Measurements from ENCODE around the gene LMO3. TPM values are rescaled to one million over a fixed set of nuclear protein-coding genes. Genes with fewer than 3 reads are reported as not detected.

Gene LMO3
- total RNA-seq, 1 donor from 2014 or later: 1.6 TPM

DNA sequence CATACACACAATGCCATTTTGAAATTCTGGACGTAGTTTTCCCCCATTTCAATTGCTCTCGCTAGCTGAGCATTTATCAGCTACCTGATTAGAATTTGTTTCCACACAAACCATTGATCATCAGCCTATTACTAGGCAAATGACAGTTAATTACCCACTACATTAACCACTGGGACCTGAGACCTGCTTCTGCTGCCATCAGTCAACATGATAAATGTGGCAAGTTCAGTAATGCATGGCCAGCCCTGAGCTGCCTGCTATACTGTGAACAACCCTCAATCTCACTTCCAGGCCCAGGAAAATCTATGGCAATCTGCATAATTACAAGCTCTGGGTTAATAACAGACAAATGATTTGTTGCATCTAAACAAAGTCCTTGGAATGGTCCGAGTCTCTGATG lies 43.5 kb downstream of the LMO3 start:
- TF ChIP-seq, protein P1, sequence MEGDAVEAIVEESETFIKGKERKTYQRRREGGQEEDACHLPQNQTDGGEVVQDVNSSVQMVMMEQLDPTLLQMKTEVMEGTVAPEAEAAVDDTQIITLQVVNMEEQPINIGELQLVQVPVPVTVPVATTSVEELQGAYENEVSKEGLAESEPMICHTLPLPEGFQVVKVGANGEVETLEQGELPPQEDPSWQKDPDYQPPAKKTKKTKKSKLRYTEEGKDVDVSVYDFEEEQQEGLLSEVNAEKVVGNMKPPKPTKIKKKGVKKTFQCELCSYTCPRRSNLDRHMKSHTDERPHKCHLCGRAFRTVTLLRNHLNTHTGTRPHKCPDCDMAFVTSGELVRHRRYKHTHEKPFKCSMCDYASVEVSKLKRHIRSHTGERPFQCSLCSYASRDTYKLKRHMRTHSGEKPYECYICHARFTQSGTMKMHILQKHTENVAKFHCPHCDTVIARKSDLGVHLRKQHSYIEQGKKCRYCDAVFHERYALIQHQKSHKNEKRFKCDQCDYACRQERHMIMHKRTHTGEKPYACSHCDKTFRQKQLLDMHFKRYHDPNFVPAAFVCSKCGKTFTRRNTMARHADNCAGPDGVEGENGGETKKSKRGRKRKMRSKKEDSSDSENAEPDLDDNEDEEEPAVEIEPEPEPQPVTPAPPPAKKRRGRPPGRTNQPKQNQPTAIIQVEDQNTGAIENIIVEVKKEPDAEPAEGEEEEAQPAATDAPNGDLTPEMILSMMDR (IDR thresholded peaks at IDR 0.05): no peak
- H3K4me3 Mint-ChIP-seq (ENCODE audit: unreplicated experiment): no peak overlapping the region
- H3K36me3 Mint-ChIP-seq (ENCODE audit: unreplicated experiment): no peaks in the 10 kb centered on the region
- H3K27ac Mint-ChIP-seq (ENCODE audit: unreplicated experiment): no peak overlapping the region
- H3K27me3 Mint-ChIP-seq (ENCODE audit: unreplicated experiment): no peaks in the 10 kb centered on the region
- H3K9me3 Mint-ChIP-seq (ENCODE audit: unreplicated experiment): no peaks in the 10 kb centered on the region
- H3K4me1 Mint-ChIP-seq (ENCODE audit: unreplicated experiment): no peaks in the 10 kb centered on the region
- DNase-seq (ENCODE audit: extremely low spot score, unreplicated experiment): no peak

DNA sequence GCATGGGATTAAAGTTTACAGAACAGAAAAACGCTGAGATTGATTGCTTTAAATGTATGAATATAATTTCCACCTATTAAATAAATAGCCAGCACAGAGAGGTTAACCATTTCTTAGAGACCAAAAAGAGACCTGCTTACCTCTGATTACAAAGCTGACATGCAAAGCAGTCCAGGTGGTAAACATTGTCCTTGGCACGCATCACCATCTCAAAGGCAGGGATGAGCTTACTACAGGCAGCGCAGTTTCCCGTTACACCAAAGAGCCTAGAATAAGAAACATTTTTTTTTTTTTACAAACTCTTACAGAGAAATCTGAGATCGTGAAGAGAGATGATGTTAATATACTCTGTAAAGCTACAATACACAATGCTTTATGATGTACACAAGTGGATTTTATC lies 45.7 kb downstream of the LMO3 start:
- Mint-ChIP-seq H3K27ac (ENCODE audit: unreplicated experiment) (no peak overlapping the region), H3K9me3 (ENCODE audit: unreplicated experiment) (no peaks in the 10 kb centered on the region), H3K4me3 (ENCODE audit: unreplicated experiment) (no peak overlapping the region), H3K27me3 (ENCODE audit: unreplicated experiment) (peaks cover 3% of the 10 kb centered on the region), H3K36me3 (ENCODE audit: unreplicated experiment) (no peaks in the 10 kb centered on the region), H3K4me1 (ENCODE audit: unreplicated experiment) (no peaks in the 10 kb centered on the region)
- TF ChIP-seq, protein P1 (IDR thresholded peaks at IDR 0.05): no peak
- DNase-seq (ENCODE audit: extremely low spot score, unreplicated experiment): no peak

DNA sequence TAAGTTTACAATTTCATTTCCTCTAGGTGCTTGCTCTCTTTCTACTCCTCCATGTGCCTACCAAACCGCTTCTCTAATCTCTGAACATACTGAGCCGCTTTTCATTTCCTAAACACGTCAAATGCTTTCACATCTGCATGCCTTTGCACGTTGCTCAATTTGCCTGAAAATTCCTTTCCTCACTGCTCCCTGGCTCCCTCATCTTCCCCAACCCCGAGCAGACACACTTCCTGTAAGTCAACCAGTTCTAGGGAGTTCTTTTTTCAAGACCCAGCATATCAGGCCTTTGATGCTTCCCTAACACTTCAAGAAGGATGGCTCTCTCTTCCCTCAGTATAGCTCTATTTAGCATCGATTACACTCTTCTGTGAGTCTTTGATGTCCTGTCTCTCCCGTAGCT lies 50.3 kb downstream of the LMO3 start:
- TF ChIP-seq, protein P1 (IDR thresholded peaks at IDR 0.05): no peak
- no peak overlapping the region for H3K27ac Mint-ChIP-seq (ENCODE audit: unreplicated experiment)
- no peaks in the 10 kb centered on the region for H3K9me3 Mint-ChIP-seq (ENCODE audit: unreplicated experiment)
- H3K27me3 Mint-ChIP-seq (ENCODE audit: unreplicated experiment): peaks cover 3% of the 10 kb centered on the region
- no peak overlapping the region for H3K4me3 Mint-ChIP-seq (ENCODE audit: unreplicated experiment)
- no peak for DNase-seq (ENCODE audit: extremely low spot score, unreplicated experiment)
- H3K36me3 Mint-ChIP-seq (ENCODE audit: unreplicated experiment): no peaks in the 10 kb centered on the region
- H3K4me1 Mint-ChIP-seq (ENCODE audit: unreplicated experiment): no peaks in the 10 kb centered on the region

DNA sequence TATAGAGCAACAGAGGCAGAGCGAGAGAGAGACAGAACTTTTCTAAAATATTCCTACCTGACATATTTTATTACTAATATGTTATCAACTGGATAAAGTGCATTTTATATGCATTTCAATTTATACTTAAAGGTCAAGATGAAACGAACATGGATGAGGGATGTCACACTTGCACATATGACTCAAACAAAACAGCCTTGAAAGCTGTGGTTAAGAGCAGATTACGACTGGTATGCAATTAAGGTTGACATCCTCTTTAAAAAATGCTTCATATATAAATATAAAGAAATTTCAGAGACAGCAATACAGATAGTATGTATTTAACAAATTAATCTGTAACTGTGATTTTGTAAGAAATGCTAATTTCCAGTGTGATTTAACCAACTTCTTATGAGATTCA lies 52.5 kb downstream of the LMO3 start:
- no peak for DNase-seq (ENCODE audit: extremely low spot score, unreplicated experiment)
- H3K36me3 Mint-ChIP-seq (ENCODE audit: unreplicated experiment): no peaks in the 10 kb centered on the region
- H3K27ac Mint-ChIP-seq (ENCODE audit: unreplicated experiment): no peak overlapping the region
- H3K27me3 Mint-ChIP-seq (ENCODE audit: unreplicated experiment): peaks cover 3% of the 10 kb centered on the region
- TF ChIP-seq, protein P1 (IDR thresholded peaks at IDR 0.05): no peak
- no peaks in the 10 kb centered on the region for H3K4me1 Mint-ChIP-seq (ENCODE audit: unreplicated experiment)
- no peaks in the 10 kb centered on the region for H3K9me3 Mint-ChIP-seq (ENCODE audit: unreplicated experiment)
- H3K4me3 Mint-ChIP-seq (ENCODE audit: unreplicated experiment): no peak overlapping the region

DNA sequence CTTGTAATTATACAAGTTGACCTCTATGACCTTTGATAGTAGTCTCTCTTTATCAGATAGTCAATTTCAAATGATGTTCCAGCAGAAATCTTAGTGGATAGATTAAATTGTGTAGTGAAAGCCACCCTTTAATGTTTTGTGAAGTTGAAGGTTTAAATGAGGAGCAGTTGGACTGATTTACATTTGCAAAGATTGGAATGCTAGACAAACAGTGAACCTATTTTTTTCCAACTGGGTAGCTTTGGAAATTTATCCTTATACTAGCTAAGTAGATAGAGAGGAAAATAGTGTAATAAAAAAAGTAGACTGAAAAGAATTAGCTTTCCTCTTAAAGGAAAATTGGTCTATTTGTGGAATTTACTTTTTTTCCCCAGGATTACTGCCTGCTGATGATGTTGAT lies 53.7 kb downstream of the LMO3 start:
- no peak overlapping the region for H3K4me3 Mint-ChIP-seq (ENCODE audit: unreplicated experiment)
- H3K9me3 Mint-ChIP-seq (ENCODE audit: unreplicated experiment): no peaks in the 10 kb centered on the region
- no peak overlapping the region for H3K27ac Mint-ChIP-seq (ENCODE audit: unreplicated experiment)
- no peaks in the 10 kb centered on the region for H3K36me3 Mint-ChIP-seq (ENCODE audit: unreplicated experiment)
- TF ChIP-seq, protein P1 (IDR thresholded peaks at IDR 0.05): no peak
- H3K4me1 Mint-ChIP-seq (ENCODE audit: unreplicated experiment): no peaks in the 10 kb centered on the region
- H3K27me3 Mint-ChIP-seq (ENCODE audit: unreplicated experiment): peaks cover 3% of the 10 kb centered on the region
- no peak for DNase-seq (ENCODE audit: extremely low spot score, unreplicated experiment)

All from osteocyte (in vitro differentiated cells).